Astrocyte (in vitro differentiated cells and primary cell): ENCODE data around the gene RASGEF1C. TPM values are rescaled to one million over a fixed set of nuclear protein-coding genes. Genes with fewer than 3 reads are reported as not detected.

Experiments used
- DNase-seq: peaks from one replicate; pipeline ENCODE4 v3.0.0-alpha.2; 2010; ENCODE audit warnings: low read depth
- FAIRE-seq: peaks from 2 replicates; lab custom pipeline; 2011; peaks lifted over from hg19 to GRCh38; lab: Jason Lieb, UNC
- H2AFZ ChIP-seq: 2 replicates; pipeline ENCODE4 v1.6.0; 2012; ENCODE audit warnings: low read depth, low read length, inconsistent platforms
- H3K27ac ChIP-seq: 2 replicates; pipeline ENCODE4 v1.5.1; 2011; ENCODE audit warnings: low read depth, low read length, inconsistent platforms
- H3K27me3 ChIP-seq: 2 replicates; pipeline ENCODE4 v1.6.0; 2011; ENCODE audit warnings: low read length, inconsistent platforms; ENCODE audit not compliant: insufficient read depth
- H3K36me3 ChIP-seq: 2 replicates; pipeline ENCODE4 v1.5.1; 2011; ENCODE audit warnings: low read length, inconsistent platforms; ENCODE audit not compliant: insufficient read depth
- H3K4me1 ChIP-seq: 2 replicates; pipeline ENCODE4 v1.5.1; 2011; ENCODE audit warnings: low read length, inconsistent platforms; ENCODE audit not compliant: insufficient read depth
- H3K4me2 ChIP-seq: 2 replicates; pipeline ENCODE4 v1.6.0; 2012; ENCODE audit warnings: low read length, inconsistent platforms
- H3K4me3 ChIP-seq: 2 replicates; pipeline ENCODE4 v1.5.1; 2011; ENCODE audit warnings: low read depth, mild to moderate bottlenecking, low read length, inconsistent platforms; ENCODE audit not compliant: insufficient read depth
- H3K79me2 ChIP-seq: 2 replicates; pipeline ENCODE4 v1.6.0; 2012; ENCODE audit warnings: mild to moderate bottlenecking, low read length, inconsistent platforms; ENCODE audit not compliant: insufficient read depth
- H3K9ac ChIP-seq: 2 replicates; pipeline ENCODE4 v1.6.0; 2012; ENCODE audit warnings: mild to moderate bottlenecking, low read length, inconsistent platforms
- H3K9me3 ChIP-seq: 2 replicates; pipeline ENCODE4 v1.5.1; 2012; ENCODE audit warnings: low read depth, mild to moderate bottlenecking, low read length, inconsistent platforms; ENCODE audit not compliant: insufficient read depth
- H4K20me1 ChIP-seq: 2 replicates; pipeline ENCODE4 v1.6.0; 2012; ENCODE audit warnings: low read length, inconsistent platforms; ENCODE audit not compliant: insufficient read depth
- H3K27ac Mint-ChIP-seq: one replicate; pipeline ENCODE4 v1.8.0; 2021; ENCODE audit warnings: mild to moderate bottlenecking, mixed read lengths; ENCODE audit not compliant: unreplicated experiment
- H3K27me3 Mint-ChIP-seq: one replicate; pipeline ENCODE4 v1.8.0; 2021; ENCODE audit warnings: low read depth, mixed read lengths; ENCODE audit not compliant: unreplicated experiment
- H3K36me3 Mint-ChIP-seq: one replicate; pipeline ENCODE4 v1.8.0; 2021; ENCODE audit warnings: low read depth, mixed read lengths; ENCODE audit not compliant: unreplicated experiment
- H3K4me1 Mint-ChIP-seq: one replicate; pipeline ENCODE4 v1.8.0; 2021; ENCODE audit warnings: low read depth, mixed read lengths; ENCODE audit not compliant: unreplicated experiment
- H3K4me3 Mint-ChIP-seq: one replicate; pipeline ENCODE4 v1.8.0; 2021; ENCODE audit warnings: mild to moderate bottlenecking, moderate library complexity, mixed read lengths; ENCODE audit not compliant: unreplicated experiment
- H3K9me3 Mint-ChIP-seq: one replicate; pipeline ENCODE4 v1.8.0; 2021; ENCODE audit warnings: mild to moderate bottlenecking, mixed read lengths; ENCODE audit not compliant: unreplicated experiment
- EZH2 ChIP-seq: IDR thresholded peaks from 2 replicates; pipeline ENCODE4 v1.6.1; 2012; ENCODE audit warnings: mild to moderate bottlenecking, low read length, inconsistent platforms; ENCODE audit not compliant: insufficient read depth
- total RNA-seq: library from RNA; stranded (reverse); gene quantifications from 2 replicates; pipeline ENCODE4 v1.2.1, GENCODE V29; 2021
- TF ChIP-seq, protein P1 (sequence below): IDR thresholded peaks from 2 replicates; pipeline ENCODE4 v1.5.1; 2011; ENCODE audit warnings: low read depth, mild to moderate bottlenecking, inconsistent platforms, low read length, moderate library complexity; ENCODE audit not compliant: insufficient read depth

Gene RASGEF1C
- total RNA-seq, 1 donor from 2014 or later: 0.41 TPM

- Histone ChIP-seq H4K20me1 (no peaks in the 10 kb centered on the region), H3K9ac (no peak overlapping the region), H3K36me3 (no peaks in the 10 kb centered on the region), H3K27me3 (no peaks in the 10 kb centered on the region), H3K9me3 (no peaks in the 10 kb centered on the region), H3K4me1 (no peaks in the 10 kb centered on the region), H3K27ac (no peak overlapping the region), H2AFZ (no peak overlapping the region), H3K4me3 (no peak overlapping the region), H3K4me2 (no peak overlapping the region), H3K79me2 (no peaks in the 10 kb centered on the region)
- Mint-ChIP-seq H3K36me3 (peaks cover 5% of the 10 kb centered on the region), H3K4me1 (peaks cover 7% of the 10 kb centered on the region), H3K27ac (no peak overlapping the region), H3K27me3 (peaks cover 3% of the 10 kb centered on the region), H3K9me3 (peaks cover 6% of the 10 kb centered on the region), H3K4me3 (no peak overlapping the region)
- DNase-seq (no peak), FAIRE-seq (no peak)
- TF ChIP-seq EZH2: no peak
These were observed 110.5 kb downstream of the RASGEF1C start for GRCh38 chr5:180098526-180098925.

- Mint-ChIP-seq H3K36me3 (peaks cover 5% of the 10 kb centered on the region), H3K4me3 (no peak overlapping the region), H3K4me1 (peaks cover 7% of the 10 kb centered on the region), H3K27me3 (peaks cover 4% of the 10 kb centered on the region), H3K9me3 (peaks cover 6% of the 10 kb centered on the region), H3K27ac (no peak overlapping the region)
- no peaks in the 10 kb centered on the region for H3K27me3 ChIP-seq
- H3K9me3 ChIP-seq: no peaks in the 10 kb centered on the region
- no peak overlapping the region for H3K9ac ChIP-seq
- DNase-seq (no peak), FAIRE-seq (no peak)
- H3K27ac ChIP-seq: no peak overlapping the region
- H3K4me2 ChIP-seq: no peak overlapping the region
- H3K4me1 ChIP-seq: no peaks in the 10 kb centered on the region
- no peaks in the 10 kb centered on the region for H3K79me2 ChIP-seq
- H4K20me1 ChIP-seq: no peaks in the 10 kb centered on the region
- TF ChIP-seq EZH2: no peak
- TF ChIP-seq, protein P1, sequence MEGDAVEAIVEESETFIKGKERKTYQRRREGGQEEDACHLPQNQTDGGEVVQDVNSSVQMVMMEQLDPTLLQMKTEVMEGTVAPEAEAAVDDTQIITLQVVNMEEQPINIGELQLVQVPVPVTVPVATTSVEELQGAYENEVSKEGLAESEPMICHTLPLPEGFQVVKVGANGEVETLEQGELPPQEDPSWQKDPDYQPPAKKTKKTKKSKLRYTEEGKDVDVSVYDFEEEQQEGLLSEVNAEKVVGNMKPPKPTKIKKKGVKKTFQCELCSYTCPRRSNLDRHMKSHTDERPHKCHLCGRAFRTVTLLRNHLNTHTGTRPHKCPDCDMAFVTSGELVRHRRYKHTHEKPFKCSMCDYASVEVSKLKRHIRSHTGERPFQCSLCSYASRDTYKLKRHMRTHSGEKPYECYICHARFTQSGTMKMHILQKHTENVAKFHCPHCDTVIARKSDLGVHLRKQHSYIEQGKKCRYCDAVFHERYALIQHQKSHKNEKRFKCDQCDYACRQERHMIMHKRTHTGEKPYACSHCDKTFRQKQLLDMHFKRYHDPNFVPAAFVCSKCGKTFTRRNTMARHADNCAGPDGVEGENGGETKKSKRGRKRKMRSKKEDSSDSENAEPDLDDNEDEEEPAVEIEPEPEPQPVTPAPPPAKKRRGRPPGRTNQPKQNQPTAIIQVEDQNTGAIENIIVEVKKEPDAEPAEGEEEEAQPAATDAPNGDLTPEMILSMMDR: no peak
- H2AFZ ChIP-seq: no peak overlapping the region
- H3K4me3 ChIP-seq: no peak overlapping the region
- no peaks in the 10 kb centered on the region for H3K36me3 ChIP-seq
These were observed 111.1 kb downstream of the RASGEF1C start for GRCh38 chr5:180097926-180098325.

GRCh38 chr5:180097163-180097894 lies 111.7 kb downstream of the RASGEF1C start:
- Histone ChIP-seq H3K79me2 (no peaks in the 10 kb centered on the region), H3K4me1 (no peaks in the 10 kb centered on the region), H2AFZ (no peak overlapping the region), H3K9ac (no peak overlapping the region), H3K4me3 (no peak overlapping the region), H3K9me3 (no peaks in the 10 kb centered on the region), H3K4me2 (no peak overlapping the region), H4K20me1 (no peaks in the 10 kb centered on the region), H3K27ac (no peak overlapping the region), H3K27me3 (no peaks in the 10 kb centered on the region), H3K36me3 (no peaks in the 10 kb centered on the region)
- TF ChIP-seq, protein P1: no peak
- no peak for TF ChIP-seq EZH2
- Mint-ChIP-seq H3K27ac (no peak overlapping the region), H3K9me3 (peaks cover 6% of the 10 kb centered on the region), H3K4me3 (no peak overlapping the region), H3K4me1 (peaks cover 7% of the 10 kb centered on the region), H3K27me3 (peaks cover 5% of the 10 kb centered on the region), H3K36me3 (peaks cover 5% of the 10 kb centered on the region)
- FAIRE-seq: no peak
- no peak for DNase-seq
